Psoas muscle (tissue), 8 donors: Measurements from ENCODE around the gene ALS2CL. TPM values are rescaled to one million over a fixed set of nuclear protein-coding genes. Genes with fewer than 3 reads are reported as not detected.

Experiments
- ATAC-seq, 4 donors: fragments of 200-7000 bp; cut with Tn5 transposase; one replicate each; pipeline ENCODE4 v1.9.1; 2020; ENCODE audit warnings: moderate library complexity in 3 of 4, mild to moderate bottlenecking in 2 of 4
- DNase-seq, 2 donors: peaks; one replicate each; pipeline ENCODE4 v3.0.0-alpha.2; 2020
- H3K27ac ChIP-seq: fragments of 200-600 bp; one replicate; pipeline ENCODE4 v1.8.0; 2022
- H3K27me3 ChIP-seq, 3 donors: fragments of 200-600 bp in 1 of 3; one replicate each; pipeline versions ENCODE4 v1.6.1 to v1.8.0; 2013 to 2022; ENCODE audit warnings: low read length in 2 of 3, mild to moderate bottlenecking in 2 of 3, moderate library complexity in 1 of 3; ENCODE audit not compliant: insufficient read depth in 3 of 3
- H3K36me3 ChIP-seq, 2 donors: fragments of 200-600 bp in 1 of 2; one replicate each; pipeline versions ENCODE4 v1.6.1 to v1.8.0; 2013 to 2022; ENCODE audit warnings: low read depth in 1 of 2, mild to moderate bottlenecking in 1 of 2, moderate library complexity in 1 of 2; ENCODE audit not compliant: insufficient read depth in 1 of 2
- H3K4me1 ChIP-seq: fragments of 200-600 bp; one replicate; pipeline ENCODE4 v1.8.0; 2022
- H3K4me3 ChIP-seq: fragments of 200-600 bp; one replicate; pipeline ENCODE4 v1.8.0; 2022; ENCODE audit warnings: mild to moderate bottlenecking
- H3K9me3 ChIP-seq: fragments of 200-600 bp; one replicate; pipeline ENCODE4 v1.8.0; 2022
- WGBS, 3 donors: extraction: QIAGEN DNeasy Blood & Tissue Kit; methylation state at CpG; one replicate each; pipeline versions ENCODE4 v1.1.6 to v1.1.7; 2013; 5-methylcytosine and 5-hydroxymethylcytosine counted together
- intact Hi-C, 2 donors: fragments of 100-400 bp; cut with DNase I; formaldehyde crosslinking; loops; one replicate each; pipeline versions ENCODE4 v1.11.0 to v1.14.2; 2022
- polyA plus RNA-seq, 3 donors: library from polyadenylated mRNA; stranded (reverse); fragments of 200-250 nt; gene quantifications; one replicate each; pipeline ENCODE4 v1.2.3, GENCODE V29; 2013
- total RNA-seq, 4 donors: library from RNA; stranded (reverse); fragmentation: NEBNext Ultra II Directional in 2 of 4; extraction: Animal tissue kit (Norgen Biotek cat#: 25700) in 2 of 4; gene quantifications; one replicate each; pipeline versions ENCODE4 v1.2.1 to v1.2.4, GENCODE V29; 2021 to 2023
- TF ChIP-seq, protein P1 (sequence below): fragments of 200-600 bp; IDR thresholded peaks from one replicate; pipeline ENCODE4 v1.8.0; 2022; ENCODE audit warnings: antibody characterized with exemption
- donor health status: healthy with polysubstance abuse.
- donor health status: DM: no; HTN: no; CAD: no; lungs with moderate emphysema.
- donor health status: Bipolar disorder and iron deficiency.
- donor health status: healthy.
- donor health status: DM: yes; HTN: yes; CAD: no.
- donor health status: DM: no; HTN: no; CAD: no.
- donor health status: DM: no; HTN: no; CAD: no.
- donor health status: DM: yes; HTN: yes; CAD: no.

Gene ALS2CL
- total and polyA plus RNA-seq, 7 donors = 5.0 to 10.1 (median 6.3) TPM

DNA sequence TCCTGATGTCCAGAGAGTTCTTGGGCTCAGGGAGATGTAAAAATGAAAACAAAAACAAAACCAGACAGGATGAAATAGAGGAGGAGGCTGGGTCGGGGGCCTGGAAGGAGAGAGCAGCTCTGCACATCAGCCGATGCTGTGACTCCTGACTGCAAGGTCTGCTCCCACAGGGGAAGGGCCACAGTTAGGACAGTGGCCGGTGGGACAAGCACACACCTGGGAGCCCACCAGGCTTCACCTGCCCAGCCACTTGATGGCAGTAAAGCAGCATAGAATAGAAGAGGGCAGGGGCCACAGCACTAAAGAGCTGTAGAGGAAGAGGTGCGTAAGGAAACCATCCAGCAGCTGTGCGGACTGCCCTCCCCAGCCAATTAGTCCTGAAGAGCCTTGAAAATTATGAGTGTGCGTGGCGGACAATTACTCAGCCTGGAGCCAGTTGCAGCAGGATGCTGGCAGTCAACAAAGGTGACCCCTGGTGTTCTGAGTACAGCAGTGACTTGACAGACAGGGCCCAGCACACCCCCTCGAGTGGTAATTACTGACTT lies 29.8 kb downstream of the ALS2CL start:
- intact Hi-C loops = no loop called here
- Histone ChIP-seq H3K9me3 (no peaks in the 10 kb centered on the region), H3K27ac (no peak overlapping the region), H3K27me3 (no peaks in the 10 kb centered on the region), H3K4me3 (no peak overlapping the region), H3K36me3 (no peaks in the 10 kb centered on the region), H3K4me1 (peaks cover 23% of the 10 kb centered on the region)
- ATAC-seq = peak; percentile 52 to 65 (median 61)
- WGBS, 3 donors = 31 to 35% (median 34%) methylated on average over 8 of the region's 8 CpGs
- DNase-seq = peak in 1 of 2 donors; percentile 59
- TF ChIP-seq, protein P1, sequence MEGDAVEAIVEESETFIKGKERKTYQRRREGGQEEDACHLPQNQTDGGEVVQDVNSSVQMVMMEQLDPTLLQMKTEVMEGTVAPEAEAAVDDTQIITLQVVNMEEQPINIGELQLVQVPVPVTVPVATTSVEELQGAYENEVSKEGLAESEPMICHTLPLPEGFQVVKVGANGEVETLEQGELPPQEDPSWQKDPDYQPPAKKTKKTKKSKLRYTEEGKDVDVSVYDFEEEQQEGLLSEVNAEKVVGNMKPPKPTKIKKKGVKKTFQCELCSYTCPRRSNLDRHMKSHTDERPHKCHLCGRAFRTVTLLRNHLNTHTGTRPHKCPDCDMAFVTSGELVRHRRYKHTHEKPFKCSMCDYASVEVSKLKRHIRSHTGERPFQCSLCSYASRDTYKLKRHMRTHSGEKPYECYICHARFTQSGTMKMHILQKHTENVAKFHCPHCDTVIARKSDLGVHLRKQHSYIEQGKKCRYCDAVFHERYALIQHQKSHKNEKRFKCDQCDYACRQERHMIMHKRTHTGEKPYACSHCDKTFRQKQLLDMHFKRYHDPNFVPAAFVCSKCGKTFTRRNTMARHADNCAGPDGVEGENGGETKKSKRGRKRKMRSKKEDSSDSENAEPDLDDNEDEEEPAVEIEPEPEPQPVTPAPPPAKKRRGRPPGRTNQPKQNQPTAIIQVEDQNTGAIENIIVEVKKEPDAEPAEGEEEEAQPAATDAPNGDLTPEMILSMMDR = peak; percentile 35

GRCh38 chr3:46662771-46663551 lies 30.5 kb downstream of the ALS2CL start:
- peak; percentile 34 to 59 (median 36) for ATAC-seq
- H3K4me3 ChIP-seq = no peak overlapping the region
- TF ChIP-seq, protein P1 = no peak
- no peaks in the 10 kb centered on the region for H3K27me3 ChIP-seq
- peak; percentile 67 to 85 for DNase-seq
- peaks cover 23% of the 10 kb centered on the region for H3K4me1 ChIP-seq
- no peak overlapping the region for H3K27ac ChIP-seq
- no peaks in the 10 kb centered on the region for H3K9me3 ChIP-seq
- WGBS, 3 donors = 27 to 35% (median 31%) methylated on average over 16 to 17 of the region's 17 CpGs
- intact Hi-C loops = no loop called here
- H3K36me3 ChIP-seq = no peaks in the 10 kb centered on the region

GRCh38 chr3:46661776-46662766 lies 31.4 kb downstream of the ALS2CL start:
- H3K4me3 ChIP-seq = no peak overlapping the region
- H3K36me3 ChIP-seq = no peaks in the 10 kb centered on the region
- peaks cover 23% of the 10 kb centered on the region for H3K4me1 ChIP-seq
- intact Hi-C loops = no loop called here
- TF ChIP-seq, protein P1 = no peak
- ATAC-seq (no peak), DNase-seq (peak in 1 of 2 donors; percentile 46)
- WGBS, 3 donors = 67 to 76% (median 69%) methylated on average over 15 of the region's 15 CpGs
- H3K27ac ChIP-seq = no peak overlapping the region
- H3K9me3 ChIP-seq = no peaks in the 10 kb centered on the region
- H3K27me3 ChIP-seq = no peaks in the 10 kb centered on the region

DNA sequence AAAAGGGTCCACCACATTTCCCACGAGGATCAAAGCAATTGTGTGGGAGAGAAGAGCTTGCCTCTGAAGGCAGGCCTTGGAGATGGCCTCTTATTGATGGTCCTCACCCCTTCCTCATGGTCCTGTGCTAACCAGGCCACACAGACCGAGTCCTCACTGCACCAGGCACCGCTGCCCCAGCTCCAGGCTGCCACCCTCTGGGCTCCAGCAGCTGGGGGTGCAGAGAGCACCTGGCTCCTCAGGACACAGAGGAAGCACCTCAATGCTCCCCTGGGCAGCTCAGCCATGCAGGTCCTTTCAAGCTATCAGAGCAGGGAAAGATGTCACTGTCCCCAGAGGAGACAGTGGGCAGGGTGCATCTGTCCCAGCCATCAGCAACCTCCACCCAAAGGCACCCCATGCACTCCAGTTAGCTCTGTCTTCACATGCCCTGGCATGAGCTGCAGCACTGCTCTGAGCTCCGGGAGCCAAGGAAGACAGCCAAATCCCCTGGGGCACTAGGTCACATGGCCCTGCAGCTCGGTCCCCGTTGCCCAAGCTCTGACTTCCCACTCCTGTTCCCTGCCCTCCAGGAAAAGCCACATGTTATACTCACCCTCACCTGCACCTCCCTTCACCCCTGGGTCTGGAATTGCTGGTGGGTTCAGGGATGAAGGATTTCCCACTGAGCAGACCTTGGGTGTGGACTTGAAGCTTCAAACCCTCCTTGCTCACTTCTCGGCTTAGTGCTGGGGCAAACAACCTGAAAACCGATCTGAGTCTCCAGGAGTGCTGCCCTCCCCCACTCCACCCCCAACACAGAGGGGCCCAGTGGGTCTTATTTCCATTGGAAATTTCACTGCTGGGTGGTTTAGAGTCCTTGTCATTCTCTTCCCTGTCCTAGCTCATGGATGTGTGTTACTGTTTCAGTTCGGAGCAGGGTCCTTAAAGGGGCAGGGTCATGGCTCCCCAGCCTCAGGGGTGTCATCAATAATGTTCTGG lies 32.6 kb downstream of the ALS2CL start:
- H3K27ac ChIP-seq = no peak overlapping the region
- TF ChIP-seq, protein P1 = no peak
- DNase-seq (no peak), ATAC-seq (peak; percentile 33 to 68 (median 42))
- peaks cover 23% of the 10 kb centered on the region for H3K4me1 ChIP-seq
- H3K27me3 ChIP-seq = no peaks in the 10 kb centered on the region
- no peak overlapping the region for H3K4me3 ChIP-seq
- no peaks in the 10 kb centered on the region for H3K36me3 ChIP-seq
- no peaks in the 10 kb centered on the region for H3K9me3 ChIP-seq
- 42 to 54% (median 50%) methylated on average over 9 of the region's 9 CpGs for WGBS, 3 donors
- intact Hi-C loops = no loop called here
